SW480 (cell line): ENCODE measurements around the gene ADCY2.

Source experiments
- DNase-seq: peaks from one replicate; pipeline ENCODE4 v3.0.0-alpha.2; 2016; ENCODE audit warnings: low spot score

ADCY2 gene

DNA sequence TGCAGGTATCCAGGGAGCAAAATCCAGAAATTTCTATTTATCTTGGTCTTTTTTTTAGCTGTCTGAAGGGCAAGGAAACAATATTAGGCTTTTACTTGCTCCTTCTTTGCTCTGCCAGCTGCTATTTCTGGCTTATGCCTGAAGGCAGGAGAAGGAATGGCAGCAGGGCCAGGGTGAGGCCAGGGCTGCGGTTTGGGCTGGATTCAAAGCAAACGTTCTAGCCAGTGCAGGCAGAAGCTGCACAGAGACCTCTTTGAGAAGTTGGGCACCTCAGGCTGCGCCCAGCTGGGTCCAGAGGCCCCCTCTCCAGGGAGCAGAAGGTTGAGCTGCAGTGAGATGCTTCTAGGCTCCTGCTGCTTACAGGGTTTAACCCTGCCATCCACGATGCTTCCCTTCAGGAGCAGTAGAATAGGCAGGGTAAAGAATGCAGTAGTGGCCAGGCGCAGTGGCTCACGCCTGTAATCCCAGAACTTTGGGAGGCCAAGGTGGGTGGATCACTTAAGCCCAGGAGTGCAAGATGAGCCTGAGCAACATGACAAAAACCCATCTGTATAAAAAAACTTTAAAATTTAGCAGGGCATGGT is 201.2 kb downstream of the ADCY2 start:
- no peak for DNase-seq

DNA sequence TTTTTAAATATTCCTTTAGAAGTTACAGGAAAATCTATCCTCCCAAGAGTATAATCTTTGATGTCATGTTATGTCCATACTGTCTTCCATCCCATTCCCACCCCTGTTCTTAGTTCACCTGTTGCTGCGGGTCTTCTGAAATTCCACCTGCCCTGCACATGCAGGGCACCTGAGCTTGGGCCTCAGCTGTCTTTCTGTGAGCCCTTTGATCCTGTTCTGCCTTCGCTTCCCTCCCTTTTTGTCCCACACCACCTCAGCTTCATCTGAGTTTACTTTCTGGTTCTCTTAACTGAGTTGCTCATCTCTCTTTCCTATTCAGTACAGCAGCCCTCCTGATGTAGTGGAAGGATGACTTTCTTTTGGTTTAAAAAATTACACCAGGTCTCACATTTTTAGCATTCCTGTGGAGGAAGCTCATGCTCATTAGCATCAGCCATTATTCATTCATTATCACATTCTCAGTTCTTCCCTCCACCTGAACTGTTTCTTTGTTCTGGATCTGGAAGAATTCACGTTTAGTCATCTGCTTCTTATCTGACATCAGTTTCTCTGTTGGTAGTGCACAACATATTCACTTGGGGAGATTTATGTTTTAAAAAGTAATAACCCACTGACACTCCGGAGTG is 211.0 kb downstream of the ADCY2 start:
- no peak for DNase-seq

GRCh38 chr5:7608772-7609171 is 212.8 kb downstream of the ADCY2 start:
- DNase-seq: no peak

DNA sequence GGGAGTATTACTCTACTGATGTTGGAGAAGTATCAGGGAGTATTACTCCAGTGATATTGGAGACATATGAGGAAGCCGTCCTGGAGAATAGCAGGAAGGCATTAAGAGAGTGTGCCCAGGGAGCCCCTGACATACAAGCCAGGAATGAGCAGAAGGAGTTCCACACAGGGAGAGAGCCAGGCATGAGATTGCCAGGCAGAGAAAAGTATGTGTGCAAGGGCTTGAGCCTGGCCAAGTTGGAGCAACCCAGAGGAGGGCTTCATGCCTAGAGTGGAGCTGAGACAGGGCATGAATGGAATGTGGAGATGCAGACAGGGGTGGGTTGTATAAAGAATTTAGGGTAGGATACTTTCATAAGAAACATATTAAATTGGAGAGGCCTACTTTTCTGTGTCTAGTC is 213.8 kb downstream of the ADCY2 start:
- DNase-seq: no peak

GRCh38 chr5:7610531-7611177 is 214.7 kb downstream of the ADCY2 start:
- no peak for DNase-seq

GRCh38 chr5:7611518-7611917 is 215.6 kb downstream of the ADCY2 start:
- no peak for DNase-seq

DNA sequence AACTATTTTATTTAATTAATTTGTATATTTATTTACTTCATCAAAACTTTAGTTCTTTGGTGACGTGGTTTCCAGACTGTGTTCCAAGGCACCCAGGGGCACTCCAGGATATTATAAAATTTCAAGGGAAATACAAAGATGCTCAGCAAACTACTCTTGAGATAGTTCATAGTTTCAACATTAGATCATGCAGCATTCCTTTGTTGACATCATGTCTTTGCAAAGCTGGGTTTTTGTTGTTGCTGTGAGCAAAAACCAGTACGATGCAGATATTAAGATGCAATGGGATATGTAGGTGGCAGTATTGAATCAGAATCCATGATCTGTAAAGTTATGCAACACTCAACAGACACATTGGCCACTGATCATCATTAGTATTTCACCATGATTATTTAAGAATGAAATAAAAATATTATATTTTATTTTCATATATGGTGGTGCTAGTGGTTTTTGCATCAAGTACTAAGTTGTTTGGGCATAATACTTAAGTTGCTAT is 219.7 kb downstream of the ADCY2 start:
- no peak for DNase-seq

DNA sequence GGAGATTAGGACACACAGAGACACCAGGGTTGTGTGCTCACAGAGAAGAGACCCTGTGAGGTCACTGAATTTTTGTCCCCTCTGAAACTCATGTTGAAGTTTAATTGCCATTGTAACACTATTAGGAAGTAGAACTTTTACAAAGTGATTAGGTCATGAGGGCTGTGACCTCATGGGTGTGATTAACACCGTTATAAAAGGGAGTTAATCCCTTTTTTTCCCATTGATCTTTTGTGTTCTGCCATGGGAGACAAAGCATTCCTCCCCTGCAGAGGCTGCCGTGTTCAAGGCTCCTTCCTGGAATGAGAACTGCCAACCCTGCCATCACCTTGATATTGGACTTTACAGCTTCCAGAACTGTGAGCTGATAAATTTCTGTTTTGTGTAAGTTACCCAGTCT is 221.0 kb downstream of the ADCY2 start:
- no peak for DNase-seq

DNA sequence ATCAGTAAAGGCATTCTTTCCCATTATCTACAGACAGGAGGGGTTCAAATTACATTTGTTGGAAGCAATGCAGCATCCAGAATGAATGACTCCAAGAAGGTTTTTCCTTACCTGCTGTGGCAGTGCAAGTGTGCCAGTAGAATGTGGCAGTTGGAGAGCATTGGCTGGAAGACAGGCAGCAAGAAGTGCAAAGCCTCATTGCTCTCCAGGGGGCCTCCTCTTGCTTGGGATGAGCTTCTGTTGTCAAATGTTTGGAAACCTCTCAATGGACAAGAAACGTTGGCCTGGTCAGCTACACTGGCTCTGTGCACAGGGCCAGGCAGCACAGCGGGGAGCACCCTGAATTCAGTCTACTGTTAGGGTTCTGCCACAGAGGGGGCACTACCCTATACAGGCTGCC is 226.6 kb downstream of the ADCY2 start:
- DNase-seq: no peak

GRCh38 chr5:7625740-7626139 is 229.8 kb downstream of the ADCY2 start:
- no peak for DNase-seq

GRCh38 chr5:7628248-7628647 is 232.3 kb downstream of the ADCY2 start:
- no peak for DNase-seq

DNA sequence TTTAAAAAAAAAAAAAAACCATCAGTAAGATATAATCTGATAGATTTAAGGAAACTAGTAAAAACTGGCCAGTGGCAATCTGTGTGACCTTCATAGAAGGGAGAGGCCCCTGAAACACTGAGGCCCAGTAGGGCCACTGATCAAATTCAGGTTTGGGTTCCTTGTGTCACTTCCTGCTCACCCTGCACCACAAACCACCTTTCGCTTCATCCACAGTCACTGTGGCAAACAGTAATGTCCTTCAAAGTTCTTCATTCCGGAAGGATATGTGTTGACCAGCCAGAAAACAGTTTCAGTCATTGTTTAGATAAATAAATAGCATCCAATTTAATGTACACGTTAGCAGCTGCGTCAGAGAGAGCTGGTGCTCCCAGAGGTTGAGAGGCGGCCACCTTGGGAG is 232.9 kb downstream of the ADCY2 start:
- DNase-seq: no peak

DNA sequence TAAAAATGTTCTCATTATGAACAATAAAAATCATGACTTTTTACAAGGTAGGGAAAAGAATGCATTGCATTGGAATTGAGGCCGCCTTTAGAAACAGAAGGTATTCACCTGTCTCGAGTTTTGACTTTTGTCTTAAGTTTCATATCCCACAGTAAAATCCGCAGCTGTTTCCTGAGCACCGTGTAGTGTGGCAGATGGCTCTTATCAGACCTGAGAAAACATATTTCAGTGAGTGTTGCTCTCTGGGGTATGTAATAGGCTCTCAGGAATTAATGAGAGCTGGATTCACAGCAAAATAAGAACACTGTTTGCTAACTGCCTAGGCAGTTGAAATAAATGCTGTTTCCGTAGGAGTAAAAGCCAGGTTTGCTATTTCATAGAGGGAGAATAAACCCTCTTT is 233.6 kb downstream of the ADCY2 start:
- DNase-seq: no peak

- no peak for DNase-seq
Measured at GRCh38 chr5:7634837-7635236, 238.9 kb downstream of the ADCY2 start.

DNA sequence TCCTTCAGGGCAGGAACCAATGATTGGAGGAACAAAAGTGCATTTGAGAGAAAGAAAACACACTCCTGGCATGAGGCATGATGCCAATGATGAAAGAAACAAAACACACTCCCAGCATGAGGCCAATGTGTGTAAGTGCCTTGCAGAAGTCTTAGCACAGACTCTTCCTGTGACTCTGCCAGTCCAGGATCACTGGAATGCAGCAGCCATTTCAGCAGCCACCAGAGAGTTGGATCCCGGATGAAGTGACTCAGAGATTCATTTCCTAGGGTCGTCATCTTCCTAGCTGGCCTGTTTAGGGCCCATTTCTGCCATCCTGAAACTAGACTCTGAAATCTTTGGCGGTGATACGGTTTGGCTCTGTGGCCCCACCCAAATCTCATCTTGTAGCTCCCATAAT is 242.5 kb downstream of the ADCY2 start:
- DNase-seq: no peak

GRCh38 chr5:7642029-7642428 is 246.1 kb downstream of the ADCY2 start:
- DNase-seq: no peak

DNA sequence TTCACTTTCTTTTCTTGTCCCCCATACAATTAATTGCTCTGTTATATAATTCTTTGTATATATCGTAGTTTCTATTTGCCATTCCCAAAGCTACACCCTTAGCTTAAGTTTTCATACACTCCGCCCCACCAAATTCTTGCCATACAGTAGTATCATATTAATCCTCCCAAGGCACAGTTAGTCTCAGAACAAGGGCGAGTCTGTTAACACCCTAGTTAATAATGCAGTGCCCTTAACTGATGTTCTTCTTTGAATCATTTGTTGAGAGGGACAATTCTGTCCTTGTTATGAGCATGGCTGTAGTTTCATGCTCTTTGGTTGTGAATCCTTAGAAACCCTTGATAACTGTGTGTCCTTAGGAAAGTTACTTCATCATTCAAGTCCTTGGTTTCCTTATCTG is 248.8 kb downstream of the ADCY2 start:
- DNase-seq: no peak

DNA sequence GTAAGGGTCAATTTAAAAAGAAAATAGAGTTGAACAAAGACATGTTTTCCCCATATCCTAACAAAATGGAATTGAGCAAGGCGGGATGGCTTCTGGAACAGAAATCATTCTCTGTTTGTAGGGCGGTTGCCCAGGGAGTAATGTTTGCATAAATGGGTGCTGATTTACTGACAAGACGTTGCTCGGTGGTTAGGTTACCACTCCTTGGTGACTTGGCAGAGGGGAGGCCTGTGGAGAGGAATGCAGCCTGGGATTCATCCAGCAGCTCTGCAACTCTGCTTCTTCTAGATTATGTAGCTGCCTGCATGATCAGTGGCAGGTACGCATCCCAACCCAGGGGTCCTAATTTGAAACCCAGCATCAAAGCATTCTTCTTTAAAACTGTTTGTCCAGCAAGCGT is 254.8 kb downstream of the ADCY2 start:
- DNase-seq: no peak

DNA sequence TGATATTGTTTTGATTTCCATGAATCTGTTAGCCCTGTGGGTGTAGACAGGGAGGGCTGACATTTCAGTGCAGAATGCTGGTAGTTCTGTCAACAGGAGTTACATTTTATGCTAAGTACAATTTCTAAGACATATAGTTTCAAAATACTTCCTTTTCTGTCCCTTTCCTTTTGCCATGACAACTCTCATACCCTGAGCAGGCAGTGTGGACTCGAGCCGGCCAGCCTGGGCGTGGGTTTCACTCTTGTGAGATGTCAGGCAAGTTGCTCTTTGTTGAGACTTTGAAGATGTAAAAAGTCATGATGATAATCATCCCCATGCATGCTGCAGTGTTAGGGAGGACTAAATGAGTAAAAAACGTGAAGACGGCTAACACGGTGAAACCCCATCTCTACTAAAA is 257.1 kb downstream of the ADCY2 start:
- DNase-seq: no peak

DNA sequence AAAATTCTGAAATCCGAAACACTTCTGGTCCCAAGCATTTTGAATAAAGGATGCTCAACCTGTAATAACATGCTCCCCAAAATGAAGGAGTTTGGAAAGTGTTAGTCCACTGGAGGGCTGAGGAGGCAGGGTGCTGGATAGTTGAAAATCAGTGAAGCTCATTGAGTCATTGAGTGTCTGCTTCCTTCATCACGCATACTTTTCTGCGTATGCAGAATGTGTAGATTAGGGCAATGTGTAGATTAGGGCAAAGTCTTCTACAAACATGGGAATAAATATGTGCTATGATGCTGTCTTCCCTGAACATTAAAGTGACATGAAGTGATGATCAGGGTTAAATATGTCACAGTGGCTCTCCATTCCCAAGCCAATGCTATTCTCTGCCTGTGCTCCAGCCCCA is 261.2 kb downstream of the ADCY2 start:
- DNase-seq: no peak

GRCh38 chr5:7659420-7659819 is 263.5 kb downstream of the ADCY2 start:
- DNase-seq: no peak

DNA sequence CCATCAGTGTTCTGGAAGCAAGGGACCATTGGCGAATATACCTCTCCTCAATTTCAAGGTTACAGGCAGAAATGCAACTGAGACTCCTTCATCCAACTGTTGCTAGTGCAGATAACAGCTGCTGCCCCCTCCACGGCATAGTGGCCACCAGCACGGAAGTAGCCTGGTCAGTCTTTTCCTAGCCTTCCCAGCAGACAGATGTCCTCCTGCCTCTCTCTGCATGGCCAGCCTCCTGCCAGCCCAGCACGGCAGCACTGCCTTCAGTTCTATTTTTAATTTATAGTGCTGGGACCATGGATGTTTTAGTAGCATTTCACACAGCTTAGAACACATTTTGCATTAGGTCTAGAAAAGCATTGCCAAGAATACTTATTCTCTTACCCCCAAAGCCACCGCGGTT is 266.4 kb downstream of the ADCY2 start:
- no peak for DNase-seq

GRCh38 chr5:7663808-7664207 is 267.9 kb downstream of the ADCY2 start:
- no peak for DNase-seq

DNA sequence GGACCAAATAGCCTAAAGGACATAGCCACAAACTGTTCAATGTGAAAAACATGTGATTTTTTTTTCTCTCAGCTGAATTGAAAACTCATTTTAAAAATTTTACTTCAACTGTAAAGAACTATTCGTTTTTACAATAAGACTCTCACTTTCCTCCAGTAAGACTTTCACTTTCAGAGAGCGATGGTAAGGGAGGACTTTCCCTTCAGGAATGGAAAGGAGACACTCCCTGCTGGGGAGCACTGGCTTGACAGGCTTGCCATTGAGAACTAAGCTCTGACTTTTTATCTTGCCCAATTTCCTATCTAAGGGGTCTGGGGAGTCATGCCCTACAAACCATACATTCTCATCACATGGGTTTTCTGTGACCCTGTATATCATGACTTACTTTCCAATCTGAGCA is 268.3 kb downstream of the ADCY2 start:
- no peak for DNase-seq
